Progenitor cell of endocrine pancreas (in vitro differentiated cells): ENCODE measurements around the gene ZBTB47. TPM values are rescaled to one million over a fixed set of nuclear protein-coding genes. Genes with fewer than 3 reads are reported as not detected.

ENCODE experiments used
- DNase-seq: peaks from one replicate; pipeline ENCODE4 v3.0.0; 2021; ENCODE audit warnings: low spot score; ENCODE audit not compliant: unreplicated experiment
- H3K27ac Mint-ChIP-seq: 2 replicates; pipeline ENCODE4 v1.8.0; 2021; ENCODE audit warnings: mild to moderate bottlenecking, moderate library complexity, mixed read lengths
- H3K27me3 Mint-ChIP-seq: 2 replicates; pipeline ENCODE4 v1.8.0; 2021; ENCODE audit warnings: mixed read lengths
- H3K36me3 Mint-ChIP-seq: 2 replicates; pipeline ENCODE4 v1.8.0; 2022; ENCODE audit warnings: mixed read lengths; ENCODE audit not compliant: insufficient read depth
- H3K4me1 Mint-ChIP-seq: 2 replicates; pipeline ENCODE4 v1.8.0; 2021; ENCODE audit warnings: low read depth, mixed read lengths
- H3K4me3 Mint-ChIP-seq: 2 replicates; pipeline ENCODE4 v1.8.0; 2021; ENCODE audit warnings: low read depth, mild to moderate bottlenecking, moderate library complexity, mixed read lengths
- H3K9me3 Mint-ChIP-seq: 2 replicates; pipeline ENCODE4 v1.8.0; 2021; ENCODE audit warnings: low read depth, mixed read lengths
- CTCF ChIP-seq: fragments of 200-600 bp; sonication (generic); IDR thresholded peaks from one replicate; pipeline ENCODE4 v1.5.0; 2021; ENCODE audit warnings: antibody characterized with exemption, mild to moderate bottlenecking; ENCODE audit not compliant: unreplicated experiment
- total RNA-seq: library from RNA; stranded (reverse); gene quantifications from 2 replicates; pipeline ENCODE4 v1.2.1, GENCODE V29; 2021

Gene ZBTB47
- total RNA-seq, 1 donor from 2014 or later: 9.7 TPM

GRCh38 chr3:42700366-42701288 lies 47.1 kb downstream of the ZBTB47 start:
- Mint-ChIP-seq H3K4me1 (no peaks in the 10 kb centered on the region), H3K9me3 (no peaks in the 10 kb centered on the region), H3K27ac (no peak overlapping the region), H3K4me3 (no peak overlapping the region), H3K36me3 (no peaks in the 10 kb centered on the region), H3K27me3 (peaks cover 10% of the 10 kb centered on the region)
- no peak for DNase-seq
- no peak for TF ChIP-seq CTCF

GRCh38 chr3:42701371-42702065 lies 48.0 kb downstream of the ZBTB47 start:
- H3K27ac Mint-ChIP-seq: no peak overlapping the region
- DNase-seq: peak; percentile 72

GRCh38 chr3:42702066-42702951 lies 48.8 kb downstream of the ZBTB47 start, which contains the start of gene HHATL:
TSS of gene HHATL (minus strand) at chr3:42702798. CDS start at chr3:42700826, 1,972 bp downstream.
- H3K4me1 Mint-ChIP-seq: no peaks in the 10 kb centered on the region
- H3K27me3 Mint-ChIP-seq: peaks cover 10% of the 10 kb centered on the region
- no peak for TF ChIP-seq CTCF
- H3K9me3 Mint-ChIP-seq: no peaks in the 10 kb centered on the region
- no peaks in the 10 kb centered on the region for H3K36me3 Mint-ChIP-seq
- no peak within 1 kb of the TSS for H3K4me3 Mint-ChIP-seq
- no peak within 1 kb of the TSS for H3K27ac Mint-ChIP-seq
- no peak for DNase-seq

More at GRCh38 chr3:42701371-42702065, 48.0 kb downstream of the ZBTB47 start:
- no peaks in the 10 kb centered on the region for H3K9me3 Mint-ChIP-seq
- no peaks in the 10 kb centered on the region for H3K4me1 Mint-ChIP-seq
- no peak overlapping the region for H3K4me3 Mint-ChIP-seq
- peaks cover 10% of the 10 kb centered on the region for H3K27me3 Mint-ChIP-seq
- no peak for TF ChIP-seq CTCF
- no peaks in the 10 kb centered on the region for H3K36me3 Mint-ChIP-seq

GRCh38 chr3:42702982-42703694 lies 49.6 kb downstream of the ZBTB47 start:
- Mint-ChIP-seq H3K4me1 (no peaks in the 10 kb centered on the region), H3K27me3 (peaks cover 10% of the 10 kb centered on the region), H3K27ac (no peak overlapping the region), H3K36me3 (no peaks in the 10 kb centered on the region), H3K4me3 (no peak overlapping the region), H3K9me3 (no peaks in the 10 kb centered on the region)
- TF ChIP-seq CTCF: no peak
- no peak for DNase-seq
